H1 (cell line): ENCODE data around the gene ZNF366. TPM values are rescaled to one million over a fixed set of nuclear protein-coding genes. Genes with fewer than 3 reads are reported as not detected.

Experiments used
- BCL11A ChIP-seq, 2 experiments: IDR thresholded peaks; one replicate each; pipeline ENCODE4 v1.6.1; 2011; ENCODE audit warnings: low read depth in 2 of 2, low read length in 2 of 2, mild to moderate bottlenecking in 2 of 2
- SUZ12 ChIP-seq: fragments of 200-600 bp; sonication (generic); IDR thresholded peaks from 2 replicates; pipeline ENCODE4 v1.6.1; 2012; ENCODE audit warnings: mild to moderate bottlenecking, inconsistent platforms, low read length, moderate library complexity, mixed read lengths
- TAF7 ChIP-seq: optimal IDR thresholded peaks from 2 replicates; pipeline ENCODE3; 2011; ENCODE audit warnings: low read depth, mild to moderate bottlenecking, inconsistent platforms, low read length, moderate library complexity, borderline replicate concordance
- polyA plus RNA-seq, 7 experiments: library from polyadenylated mRNA; depleted of rRNA in 3 of 7; stranded (reverse) in 5 of 7; unstranded in 2 of 7; fragments of >200 nt in 5 of 7; fragments of 200-250 nt in 2 of 7; gene quantifications; 1 replicate in 5 of 7; 2 replicates in 1 of 7; 4 replicates in 1 of 7; pipeline versions ENCODE4 v1.2.1 to v1.2.3, GENCODE V29; 2011 to 2013; ENCODE audit warnings: missing spikeins in 2 of 7, mixed read lengths in 2 of 7
- total RNA-seq: library from RNA; stranded (reverse); fragmentation: NEBNext Ultra II Directional; extraction: Animal tissue kit (Norgen Biotek cat#: 25700); gene quantifications from 2 replicates; pipeline ENCODE4 v1.2.1, GENCODE V29; 2021

ZNF366 gene
- total and polyA plus RNA-seq, 2 of the 8 experiments (the other 6 are each of a cell fraction or from before 2014, with no cell fraction given) = not detected

DNA sequence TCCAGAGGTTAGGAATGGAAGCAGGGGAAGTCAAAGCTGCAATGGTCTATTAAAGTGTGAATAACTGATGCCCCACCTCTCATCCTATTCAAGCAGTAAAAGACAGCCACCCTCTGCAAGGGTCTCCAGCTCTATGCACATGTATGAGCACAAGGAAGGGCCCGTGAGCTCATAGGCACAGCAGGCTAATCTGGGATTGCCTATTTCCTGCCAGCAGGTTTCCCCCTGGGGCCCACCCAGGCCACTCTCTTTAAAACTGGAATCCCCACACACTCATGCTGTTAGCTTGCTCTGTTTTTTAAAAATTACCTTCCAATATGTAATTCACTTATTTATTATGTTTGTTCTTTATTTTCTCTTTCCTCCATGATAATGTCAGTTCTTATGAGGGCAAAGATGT is 48.7 kb upstream of the ZNF366 start (continued):
- TF ChIP-seq SUZ12 (no peak), BCL11A (IDR thresholded peaks at IDR 0.05; ENCODE audit: low read depth in 2 of 2, low read length in 2 of 2) (no peak), TAF7 (no peak)
